ENCODE measurements around the gene PRG3. TPM values are rescaled to one million over a fixed set of nuclear protein-coding genes. Genes with fewer than 3 reads are reported as not detected.

PRG3 gene
- total RNA-seq, 6 donors from 2014 or later: not detected

DNA sequence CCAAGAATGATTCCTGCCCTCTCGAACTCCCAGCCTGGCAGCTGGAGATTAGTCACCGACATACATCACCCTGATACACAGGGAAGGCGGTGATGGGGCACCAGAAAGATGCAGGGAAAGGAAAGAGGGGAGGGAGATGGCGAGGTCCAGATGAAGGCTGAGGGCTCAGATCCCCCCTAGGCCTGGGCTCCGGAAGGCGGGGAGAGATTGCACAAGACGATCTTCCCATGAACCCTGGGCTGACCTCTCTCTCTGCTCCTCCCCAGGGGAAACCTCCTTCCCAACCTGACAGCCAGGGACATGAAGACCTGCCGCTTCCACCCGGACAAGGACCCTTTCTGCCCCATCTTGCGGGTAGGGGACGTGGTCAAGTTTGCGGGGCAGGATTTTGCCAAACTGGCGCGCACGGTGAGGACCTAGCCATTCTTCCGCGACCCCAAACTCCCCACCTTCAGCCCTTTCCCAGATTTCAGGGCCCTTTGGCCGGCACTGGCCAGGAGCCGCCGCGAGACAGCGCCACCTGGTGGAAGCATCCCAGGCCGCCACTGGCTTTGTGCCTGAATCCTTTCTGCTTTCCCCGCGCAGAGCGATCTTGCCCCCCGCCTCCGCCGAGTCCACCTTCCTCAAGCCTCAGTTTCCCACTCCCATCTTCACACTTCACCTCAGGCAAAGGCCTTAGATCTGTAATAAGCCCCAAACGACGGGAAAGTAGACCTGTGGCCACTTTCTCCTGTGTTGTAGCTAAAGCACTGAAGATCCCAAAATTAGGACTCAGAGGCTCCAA is 31.3 kb downstream of the PRG3 start:
- H3K4me1 ChIP-seq: peaks cover 0 to 6% (median 3%) of the 10 kb centered on the region in 4 donors
- no peak overlapping the region for H3K27ac ChIP-seq
- H3K27me3 ChIP-seq: no peaks in the 10 kb centered on the region
- DNase-seq: peak; percentile 67 to 94
- TF ChIP-seq, protein P1, sequence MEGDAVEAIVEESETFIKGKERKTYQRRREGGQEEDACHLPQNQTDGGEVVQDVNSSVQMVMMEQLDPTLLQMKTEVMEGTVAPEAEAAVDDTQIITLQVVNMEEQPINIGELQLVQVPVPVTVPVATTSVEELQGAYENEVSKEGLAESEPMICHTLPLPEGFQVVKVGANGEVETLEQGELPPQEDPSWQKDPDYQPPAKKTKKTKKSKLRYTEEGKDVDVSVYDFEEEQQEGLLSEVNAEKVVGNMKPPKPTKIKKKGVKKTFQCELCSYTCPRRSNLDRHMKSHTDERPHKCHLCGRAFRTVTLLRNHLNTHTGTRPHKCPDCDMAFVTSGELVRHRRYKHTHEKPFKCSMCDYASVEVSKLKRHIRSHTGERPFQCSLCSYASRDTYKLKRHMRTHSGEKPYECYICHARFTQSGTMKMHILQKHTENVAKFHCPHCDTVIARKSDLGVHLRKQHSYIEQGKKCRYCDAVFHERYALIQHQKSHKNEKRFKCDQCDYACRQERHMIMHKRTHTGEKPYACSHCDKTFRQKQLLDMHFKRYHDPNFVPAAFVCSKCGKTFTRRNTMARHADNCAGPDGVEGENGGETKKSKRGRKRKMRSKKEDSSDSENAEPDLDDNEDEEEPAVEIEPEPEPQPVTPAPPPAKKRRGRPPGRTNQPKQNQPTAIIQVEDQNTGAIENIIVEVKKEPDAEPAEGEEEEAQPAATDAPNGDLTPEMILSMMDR (IDR thresholded peaks at IDR 0.05): peak; percentile 79 to 91 (median 87)
- no peak for TF ChIP-seq POLR2AphosphoS5 (IDR thresholded peaks at IDR 0.05)
- 21 to 24% methylated on average over 30 of the region's 31 CpGs for WGBS, 2 donors
- H3K36me3 ChIP-seq: no peaks in the 10 kb centered on the region
- ATAC-seq (ENCODE audit: low FRiP score in 2 of 2): peak; percentile 41 to 74
- no peak overlapping the region for H3K4me3 ChIP-seq
- no peaks in the 10 kb centered on the region for H3K9me3 ChIP-seq

DNA sequence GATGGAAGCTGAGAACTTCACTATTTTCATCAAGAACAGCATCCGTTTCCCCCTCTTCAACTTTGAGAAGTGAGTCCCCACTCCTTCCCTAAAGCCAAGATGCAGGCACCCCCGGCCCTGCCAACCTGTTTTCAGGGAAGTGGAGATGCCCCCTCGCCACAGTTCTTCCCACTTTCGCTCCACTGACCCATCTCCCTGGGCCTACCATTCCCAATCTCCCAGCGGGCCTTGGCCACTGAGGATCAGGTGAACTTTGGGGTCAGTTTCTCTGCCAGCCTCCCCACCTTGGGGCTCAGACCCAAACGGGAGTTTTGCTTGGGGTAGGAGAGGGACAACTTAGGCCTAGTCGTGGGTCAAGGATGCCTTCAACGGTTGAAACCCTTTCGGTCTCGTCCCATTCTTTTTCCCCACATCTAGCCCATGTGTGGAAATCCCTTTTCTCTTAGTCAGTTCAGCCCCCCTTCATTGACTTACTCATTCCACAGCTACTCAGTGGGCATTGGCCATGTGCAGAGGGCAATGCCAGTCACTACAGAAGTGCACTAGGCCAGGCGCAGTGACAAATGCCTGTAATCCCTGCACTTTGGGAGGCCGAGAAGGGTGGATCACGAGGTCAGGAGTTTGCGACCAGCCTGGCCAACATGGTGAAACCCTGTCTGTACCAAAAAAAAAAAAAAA is 32.2 kb downstream of the PRG3 start:
- WGBS, 2 donors: 84 to 92% methylated on average over 13 to 14 of the region's 14 CpGs
- peaks cover 0 to 6% (median 3%) of the 10 kb centered on the region in 4 donors for H3K4me1 ChIP-seq
- no peak for DNase-seq
- H3K27me3 ChIP-seq: no peaks in the 10 kb centered on the region
- no peak for TF ChIP-seq POLR2A (IDR thresholded peaks at IDR 0.05)
- TF ChIP-seq, protein P1 (IDR thresholded peaks at IDR 0.05): no peak
- no peak for TF ChIP-seq POLR2AphosphoS5 (IDR thresholded peaks at IDR 0.05)
- no peak for TF ChIP-seq EP300 (IDR thresholded peaks at IDR 0.05)
- no peak overlapping the region for H3K4me3 ChIP-seq
- no peak for ATAC-seq (ENCODE audit: low FRiP score in 2 of 2)
- no peaks in the 10 kb centered on the region for H3K36me3 ChIP-seq
- H3K9me3 ChIP-seq: no peaks in the 10 kb centered on the region
- no peak overlapping the region for H3K27ac ChIP-seq

DNA sequence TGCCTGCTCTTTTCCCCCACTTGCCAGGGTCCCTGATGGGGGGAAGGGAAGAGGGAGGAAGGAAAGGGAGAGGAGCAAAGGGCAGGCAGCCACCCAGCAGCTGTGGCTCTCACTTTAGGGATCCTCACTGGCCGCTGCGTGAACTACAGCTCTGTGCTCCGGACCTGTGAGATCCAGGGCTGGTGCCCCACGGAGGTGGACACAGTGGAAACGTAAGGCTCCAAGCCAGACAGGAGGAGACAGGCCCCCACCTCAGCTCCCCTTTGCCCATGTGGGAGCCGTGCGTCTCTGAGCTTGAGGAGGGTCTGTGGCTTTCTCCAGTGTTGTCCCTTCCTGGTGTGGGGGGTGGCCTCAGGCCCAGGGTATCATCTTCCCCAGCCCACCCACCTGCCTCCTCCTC is 32.9 kb downstream of the PRG3 start:
- peak in 1 of 2 donors; percentile 46 for DNase-seq
- no peaks in the 10 kb centered on the region for H3K9me3 ChIP-seq
- no peak overlapping the region for H3K27ac ChIP-seq
- no peak for TF ChIP-seq POLR2AphosphoS5 (IDR thresholded peaks at IDR 0.05)
- no peak for TF ChIP-seq EP300 (IDR thresholded peaks at IDR 0.05)
- TF ChIP-seq POLR2A (IDR thresholded peaks at IDR 0.05): no peak
- TF ChIP-seq, protein P1 (IDR thresholded peaks at IDR 0.05): no peak
- ATAC-seq (ENCODE audit: low FRiP score in 2 of 2): no peak
- WGBS, 2 donors: 86 to 92% methylated on average over 2 to 7 of the region's 7 CpGs
- no peak overlapping the region for H3K4me3 ChIP-seq
- peaks cover 0 to 6% (median 3%) of the 10 kb centered on the region in 4 donors for H3K4me1 ChIP-seq
- H3K27me3 ChIP-seq: no peaks in the 10 kb centered on the region
- no peaks in the 10 kb centered on the region for H3K36me3 ChIP-seq

GRCh38 chr11:57347336-57347735 is 33.6 kb downstream of the PRG3 start:
- Histone ChIP-seq H3K27ac (no peak overlapping the region), H3K9me3 (no peaks in the 10 kb centered on the region), H3K4me1 (peaks cover 0 to 6% (median 3%) of the 10 kb centered on the region in 4 donors), H3K27me3 (no peaks in the 10 kb centered on the region), H3K4me3 (no peak overlapping the region), H3K36me3 (no peaks in the 10 kb centered on the region)
- ATAC-seq (ENCODE audit: low FRiP score in 2 of 2): no peak
- 85 to 87% methylated on average over 9 of the region's 9 CpGs for WGBS, 2 donors
- peak in 1 of 2 donors; percentile 43 for DNase-seq
- TF ChIP-seq, protein P1 (IDR thresholded peaks at IDR 0.05): no peak
- TF ChIP-seq POLR2A (IDR thresholded peaks at IDR 0.05): no peak
- no peak for TF ChIP-seq EP300 (IDR thresholded peaks at IDR 0.05)
- no peak for TF ChIP-seq POLR2AphosphoS5 (IDR thresholded peaks at IDR 0.05)

Data from upper lobe of left lung (tissue), 6 donors.